CD14-positive monocyte (primary cell): ENCODE data around the gene SYNE1. TPM values are rescaled to one million over a fixed set of nuclear protein-coding genes. Genes with fewer than 3 reads are reported as not detected.

Source experiments
- DNase-seq, 3 donors: peaks; one replicate each; pipeline ENCODE4 v3.0.0-alpha.2; 2011 to 2022
- H2AFZ ChIP-seq: 2 replicates; pipeline ENCODE4 v1.6.0; 2012; ENCODE audit warnings: mild to moderate bottlenecking, low read depth, low read length, inconsistent platforms; ENCODE audit not compliant: insufficient read depth, poor library complexity, severe bottlenecking
- H3K27ac ChIP-seq, 2 donors: 1 replicate in 1 of 2; 2 replicates in 1 of 2; pipeline ENCODE4 v1.5.1; 2012 to 2013; ENCODE audit warnings: low read length in 2 of 2, control low read depth in 1 of 2, inconsistent platforms in 1 of 2, low read depth in 1 of 2, mild to moderate bottlenecking in 1 of 2
- H3K27me3 ChIP-seq, 2 donors: one replicate each; pipeline versions ENCODE4 v1.6.0 to v1.6.1; 2011 to 2013; ENCODE audit warnings: low read length in 2 of 2; ENCODE audit not compliant: control insufficient read depth in 2 of 2, insufficient read depth in 2 of 2
- H3K36me3 ChIP-seq, 2 donors: replicated peaks in 1 of 2; 1 replicate in 1 of 2; 2 replicates in 1 of 2; pipeline versions ENCODE4 v1.5.1 to v1.6.1; 2012 to 2013; ENCODE audit warnings: low read length in 2 of 2, control low read depth in 1 of 2, inconsistent platforms in 1 of 2, mild to moderate bottlenecking in 1 of 2; ENCODE audit not compliant: insufficient read depth in 2 of 2, control insufficient read depth in 1 of 2
- H3K4me1 ChIP-seq, 2 donors: 1 replicate in 1 of 2; 2 replicates in 1 of 2; pipeline versions ENCODE4 v1.5.1 to v1.6.1; 2012 to 2013; ENCODE audit warnings: low read length in 2 of 2, control low read depth in 1 of 2, inconsistent platforms in 1 of 2, mild to moderate bottlenecking in 1 of 2, moderate library complexity in 1 of 2; ENCODE audit not compliant: insufficient read depth in 2 of 2, control insufficient read depth in 1 of 2
- H3K4me2 ChIP-seq: replicated peaks from 2 replicates; pipeline ENCODE3; 2012; ENCODE audit warnings: low read length, moderate library complexity, mild to moderate bottlenecking; ENCODE audit not compliant: poor library complexity, severe bottlenecking; ENCODE audit errors: extremely low read depth
- H3K4me3 ChIP-seq, 3 experiments: fragments of 200-600 bp in 1 of 3; sonication (generic) in 1 of 3; replicated peaks in 1 of 3; 1 replicate in 2 of 3; 2 replicates in 1 of 3; pipeline ENCODE4 v1.5.1; 2011 to 2013; ENCODE audit warnings: low read length in 3 of 3, mild to moderate bottlenecking in 3 of 3, control low read depth in 2 of 3, low read depth in 2 of 3, inconsistent platforms in 1 of 3, moderate library complexity in 1 of 3
- H3K79me2 ChIP-seq: 2 replicates; pipeline ENCODE4 v1.6.0; 2012; ENCODE audit warnings: mild to moderate bottlenecking, control low read depth, inconsistent platforms, low read length, moderate library complexity; ENCODE audit not compliant: insufficient read depth
- H3K9ac ChIP-seq: 2 replicates; pipeline ENCODE4 v1.6.0; 2017; ENCODE audit warnings: low read length, mild to moderate bottlenecking; ENCODE audit not compliant: insufficient read depth, poor library complexity, severe bottlenecking
- H3K9me3 ChIP-seq, 2 donors: replicated peaks in 1 of 2; 1 replicate in 1 of 2; 2 replicates in 1 of 2; pipeline versions ENCODE4 v1.5.1 to v1.6.1; 2012 to 2013; ENCODE audit warnings: low read length in 2 of 2, control low read depth in 1 of 2; ENCODE audit not compliant: control insufficient read depth in 1 of 2, insufficient read depth in 1 of 2
- H4K20me1 ChIP-seq: 2 replicates; pipeline ENCODE4 v1.6.0; 2012; ENCODE audit warnings: mild to moderate bottlenecking, low read length, control low read depth, moderate library complexity; ENCODE audit not compliant: insufficient read depth
- H3K27ac Mint-ChIP-seq, 7 donors: one replicate each; pipeline ENCODE4 v1.8.0; 2020; ENCODE audit warnings: mild to moderate bottlenecking in 7 of 7, mixed read lengths in 7 of 7, moderate library complexity in 6 of 7, inconsistent platforms in 2 of 7
- H3K27me3 Mint-ChIP-seq, 3 donors: one replicate each; pipeline ENCODE4 v1.8.0; 2021 to 2022; ENCODE audit warnings: low read depth in 3 of 3, mild to moderate bottlenecking in 3 of 3, mixed read lengths in 3 of 3, moderate library complexity in 3 of 3, inconsistent platforms in 1 of 3
- H3K36me3 Mint-ChIP-seq, 2 donors: one replicate each; pipeline ENCODE4 v1.8.0; 2020; ENCODE audit warnings: mixed read lengths in 2 of 2, inconsistent platforms in 1 of 2, mild to moderate bottlenecking in 1 of 2
- H3K4me1 Mint-ChIP-seq: one replicate; pipeline ENCODE4 v1.8.0; 2020; ENCODE audit warnings: mild to moderate bottlenecking, mixed read lengths
- H3K4me3 Mint-ChIP-seq, 2 donors: one replicate each; pipeline ENCODE4 v1.8.0; 2020; ENCODE audit warnings: mild to moderate bottlenecking in 2 of 2, mixed read lengths in 2 of 2, moderate library complexity in 1 of 2
- H3K9me3 Mint-ChIP-seq, 7 donors: one replicate each; pipeline ENCODE4 v1.8.0; 2020 to 2022; ENCODE audit warnings: mixed read lengths in 7 of 7, mild to moderate bottlenecking in 6 of 7, moderate library complexity in 6 of 7, inconsistent platforms in 2 of 7
- CTCF ChIP-seq: fragments of 200-600 bp; IDR thresholded peaks from one replicate; pipeline ENCODE4 v1.8.0; 2022; ENCODE audit warnings: antibody characterized with exemption, mild to moderate bottlenecking
- whole genome bisulfite sequencing: methylation state at CpG from one replicate; pipeline ENCODE4 v1.1.5; 2013; ENCODE audit warnings: missing lambda C conversion rate; ENCODE audit not compliant: insufficient coverage; 5-methylcytosine and 5-hydroxymethylcytosine counted together
- intact Hi-C, 2 donors: fragments of 100-400 bp; cut with micrococcal nuclease; formaldehyde crosslinking; loops; one replicate each; pipeline versions ENCODE4 v1.15.0 to v1.15.1; 2023
- polyA plus RNA-seq, 3 donors: library from polyadenylated mRNA; depleted of rRNA in 1 of 3; unstranded in 2 of 3; stranded (reverse) in 1 of 3; fragments of 300-500 nt in 2 of 3; fragments of >200 nt in 1 of 3; fragmentation: Illumina TruSeq in 2 of 3; gene quantifications; 1 replicate in 2 of 3; 2 replicates in 1 of 3; pipeline ENCODE4 v1.2.3, GENCODE V29; 2012 to 2021

The SYNE1 gene
- polyA plus RNA-seq, 3 donors = 3.7 to 24.5 (median 8.1) TPM

GRCh38 chr6:152218887-152219286 lies 418.3 kb downstream of the SYNE1 start:
- H3K79me2 ChIP-seq = no peaks in the 10 kb centered on the region
- no peak overlapping the region for H3K4me2 ChIP-seq
- Mint-ChIP-seq H3K4me1 (no peaks in the 10 kb centered on the region), H3K36me3 (peaks cover 77 to 86% of the 10 kb centered on the region in 2 donors), H3K27ac (no peak overlapping the region), H3K9me3 (peaks cover 13 to 21% (median 18%) of the 10 kb centered on the region in 7 donors), H3K4me3 (no peak overlapping the region), H3K27me3 (peaks cover 0 to 2% (median 0%) of the 10 kb centered on the region in 3 donors)
- DNase-seq = no peak
- H4K20me1 ChIP-seq = no peaks in the 10 kb centered on the region
- H3K4me1 ChIP-seq = no peaks in the 10 kb centered on the region
- peaks cover 13 to 27% of the 10 kb centered on the region in 2 donors for H3K9me3 ChIP-seq
- no peak for TF ChIP-seq CTCF
- intact Hi-C loops = no loop called here
- H3K27me3 ChIP-seq = no peaks in the 10 kb centered on the region
- peaks cover 73 to 86% of the 10 kb centered on the region in 2 donors for H3K36me3 ChIP-seq
- H3K9ac ChIP-seq = no peak overlapping the region
- WGBS = 100% methylated on average over 2 of the region's 3 CpGs
- no peak overlapping the region for H3K4me3 ChIP-seq
- no peak overlapping the region for H2AFZ ChIP-seq
- H3K27ac ChIP-seq = no peak overlapping the region

GRCh38 chr6:152212437-152212836 lies 424.7 kb downstream of the SYNE1 start:
- H3K36me3 ChIP-seq = peaks cover 33 to 69% of the 10 kb centered on the region in 2 donors
- H3K27ac ChIP-seq = no peak overlapping the region
- WGBS = no CpG with 5 or more reads among the region's 1 CpG
- no peak overlapping the region for H2AFZ ChIP-seq
- H3K4me3 Mint-ChIP-seq = no peak overlapping the region
- no peaks in the 10 kb centered on the region for H3K9me3 Mint-ChIP-seq
- no peaks in the 10 kb centered on the region for H3K27me3 ChIP-seq
- H3K9ac ChIP-seq = no peak overlapping the region
- DNase-seq = no peak
- no peaks in the 10 kb centered on the region for H3K4me1 Mint-ChIP-seq
- H3K4me2 ChIP-seq = no peak overlapping the region
- intact Hi-C loops = no loop called here
- H4K20me1 ChIP-seq = no peaks in the 10 kb centered on the region
- peaks cover 0 to 1% (median 0%) of the 10 kb centered on the region in 3 donors for H3K27me3 Mint-ChIP-seq
- H3K79me2 ChIP-seq = no peaks in the 10 kb centered on the region
- no peak overlapping the region for H3K4me3 ChIP-seq
- peaks cover 64 to 70% of the 10 kb centered on the region in 2 donors for H3K36me3 Mint-ChIP-seq
- H3K9me3 ChIP-seq = no peaks in the 10 kb centered on the region
- no peak for TF ChIP-seq CTCF
- H3K27ac Mint-ChIP-seq = no peak overlapping the region
- H3K4me1 ChIP-seq = no peaks in the 10 kb centered on the region
